ENCODE measurements around the gene MEGF6. TPM values are rescaled to one million over a fixed set of nuclear protein-coding genes. Genes with fewer than 3 reads are reported as not detected.

MEGF6 gene
- total RNA-seq, 1 donor from 2014 or later, result 64.7 TPM

DNA sequence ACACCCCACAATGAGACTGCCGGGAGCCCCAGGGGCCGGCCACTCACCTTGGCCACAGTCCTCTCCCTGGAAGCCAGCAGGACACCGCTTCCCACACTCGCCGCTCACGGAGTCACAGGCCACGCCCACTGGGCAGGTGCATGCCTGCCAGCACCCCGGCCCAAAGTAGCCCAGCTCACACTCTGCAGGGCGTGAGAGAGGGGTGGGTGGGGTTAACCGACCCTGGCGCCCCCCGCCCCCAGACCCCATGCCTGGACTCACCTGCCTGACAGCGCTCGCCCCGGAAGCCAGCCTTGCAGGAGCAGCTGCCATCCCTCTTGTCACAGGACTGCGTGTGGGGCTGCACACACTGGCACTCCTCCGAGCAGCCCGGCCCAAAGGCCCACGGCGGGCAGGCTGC, 106.1 kb downstream of the MEGF6 start:
- TF ChIP-seq, protein P1, sequence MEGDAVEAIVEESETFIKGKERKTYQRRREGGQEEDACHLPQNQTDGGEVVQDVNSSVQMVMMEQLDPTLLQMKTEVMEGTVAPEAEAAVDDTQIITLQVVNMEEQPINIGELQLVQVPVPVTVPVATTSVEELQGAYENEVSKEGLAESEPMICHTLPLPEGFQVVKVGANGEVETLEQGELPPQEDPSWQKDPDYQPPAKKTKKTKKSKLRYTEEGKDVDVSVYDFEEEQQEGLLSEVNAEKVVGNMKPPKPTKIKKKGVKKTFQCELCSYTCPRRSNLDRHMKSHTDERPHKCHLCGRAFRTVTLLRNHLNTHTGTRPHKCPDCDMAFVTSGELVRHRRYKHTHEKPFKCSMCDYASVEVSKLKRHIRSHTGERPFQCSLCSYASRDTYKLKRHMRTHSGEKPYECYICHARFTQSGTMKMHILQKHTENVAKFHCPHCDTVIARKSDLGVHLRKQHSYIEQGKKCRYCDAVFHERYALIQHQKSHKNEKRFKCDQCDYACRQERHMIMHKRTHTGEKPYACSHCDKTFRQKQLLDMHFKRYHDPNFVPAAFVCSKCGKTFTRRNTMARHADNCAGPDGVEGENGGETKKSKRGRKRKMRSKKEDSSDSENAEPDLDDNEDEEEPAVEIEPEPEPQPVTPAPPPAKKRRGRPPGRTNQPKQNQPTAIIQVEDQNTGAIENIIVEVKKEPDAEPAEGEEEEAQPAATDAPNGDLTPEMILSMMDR (IDR thresholded peaks at IDR 0.05; ENCODE audit: partially characterized antibody, unreplicated experiment), result no peak
- H3K27me3 Mint-ChIP-seq (ENCODE audit: unreplicated experiment), result no peaks in the 10 kb centered on the region
- H3K27ac Mint-ChIP-seq (ENCODE audit: unreplicated experiment), result no peak overlapping the region
- no peak for DNase-seq
- H3K36me3 Mint-ChIP-seq (ENCODE audit: unreplicated experiment), result no peaks in the 10 kb centered on the region
- peaks cover 3% of the 10 kb centered on the region for H3K9me3 Mint-ChIP-seq (ENCODE audit: unreplicated experiment)
- H3K4me3 Mint-ChIP-seq (ENCODE audit: unreplicated experiment), result no peak overlapping the region
- H3K4me1 Mint-ChIP-seq (ENCODE audit: low read depth, unreplicated experiment), result no peaks in the 10 kb centered on the region

DNA sequence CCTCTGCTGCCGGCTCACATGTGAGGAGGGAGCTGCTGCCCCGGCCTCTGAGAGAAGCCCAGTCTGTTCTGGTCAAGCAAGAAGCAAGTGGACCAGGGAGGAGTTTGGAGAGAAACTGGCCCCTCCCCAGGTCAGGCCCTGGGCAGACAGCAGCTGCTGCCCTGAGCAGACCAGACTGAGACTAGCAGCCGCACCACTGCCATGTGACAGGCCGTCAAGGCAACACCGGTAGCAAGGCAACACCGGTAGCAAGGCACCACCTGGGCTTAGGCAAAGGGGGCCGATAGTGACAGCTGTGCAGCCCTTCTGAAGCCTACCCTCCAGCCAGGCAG, 106.5 kb downstream of the MEGF6 start:
- Mint-ChIP-seq H3K36me3 (ENCODE audit: unreplicated experiment) (no peaks in the 10 kb centered on the region), H3K27me3 (ENCODE audit: unreplicated experiment) (no peaks in the 10 kb centered on the region), H3K9me3 (ENCODE audit: unreplicated experiment) (peaks cover 3% of the 10 kb centered on the region), H3K4me3 (ENCODE audit: unreplicated experiment) (no peak overlapping the region), H3K4me1 (ENCODE audit: low read depth, unreplicated experiment) (no peaks in the 10 kb centered on the region), H3K27ac (ENCODE audit: unreplicated experiment) (no peak overlapping the region)
- TF ChIP-seq, protein P1 (IDR thresholded peaks at IDR 0.05; ENCODE audit: partially characterized antibody, unreplicated experiment), result no peak
- no peak for DNase-seq

DNA sequence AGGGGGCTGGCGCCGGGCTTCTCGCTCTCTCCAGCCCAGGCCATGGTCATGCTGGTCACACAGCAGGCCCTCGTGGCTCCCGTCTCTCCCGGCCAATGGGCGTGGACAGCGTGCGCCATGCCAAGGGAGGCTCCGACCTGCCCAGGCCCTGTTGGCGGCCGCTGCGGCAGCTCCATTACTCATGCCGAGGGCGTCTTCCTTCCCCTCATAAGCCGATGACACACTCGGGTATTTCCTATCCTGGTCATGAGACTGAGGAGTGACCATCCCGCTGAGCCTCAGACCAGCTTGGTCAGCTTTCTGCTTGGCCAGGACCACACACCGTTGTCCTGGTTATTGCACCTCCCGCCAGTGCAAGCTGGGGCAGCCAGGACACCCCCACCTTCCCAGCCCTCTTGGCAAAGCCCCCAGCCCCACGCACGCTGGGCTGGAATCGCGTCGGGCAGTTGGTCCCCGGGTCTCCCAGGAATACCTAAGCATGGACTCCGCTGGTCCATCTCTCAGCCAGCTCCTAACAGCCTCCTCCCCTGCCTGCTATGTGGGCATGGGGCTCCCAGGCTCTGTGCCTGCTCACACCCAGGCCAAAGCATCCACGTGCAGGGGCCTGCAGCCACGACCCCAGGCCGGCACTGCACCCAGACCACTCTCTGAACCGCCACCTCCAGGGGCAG, 107.0 kb downstream of the MEGF6 start:
- Mint-ChIP-seq H3K4me3 (ENCODE audit: unreplicated experiment) (no peak overlapping the region), H3K36me3 (ENCODE audit: unreplicated experiment) (no peaks in the 10 kb centered on the region), H3K27ac (ENCODE audit: unreplicated experiment) (no peak overlapping the region), H3K4me1 (ENCODE audit: low read depth, unreplicated experiment) (no peaks in the 10 kb centered on the region), H3K9me3 (ENCODE audit: unreplicated experiment) (peaks cover 3% of the 10 kb centered on the region), H3K27me3 (ENCODE audit: unreplicated experiment) (no peaks in the 10 kb centered on the region)
- TF ChIP-seq, protein P1 (IDR thresholded peaks at IDR 0.05; ENCODE audit: partially characterized antibody, unreplicated experiment), result no peak
- no peak for DNase-seq

DNA sequence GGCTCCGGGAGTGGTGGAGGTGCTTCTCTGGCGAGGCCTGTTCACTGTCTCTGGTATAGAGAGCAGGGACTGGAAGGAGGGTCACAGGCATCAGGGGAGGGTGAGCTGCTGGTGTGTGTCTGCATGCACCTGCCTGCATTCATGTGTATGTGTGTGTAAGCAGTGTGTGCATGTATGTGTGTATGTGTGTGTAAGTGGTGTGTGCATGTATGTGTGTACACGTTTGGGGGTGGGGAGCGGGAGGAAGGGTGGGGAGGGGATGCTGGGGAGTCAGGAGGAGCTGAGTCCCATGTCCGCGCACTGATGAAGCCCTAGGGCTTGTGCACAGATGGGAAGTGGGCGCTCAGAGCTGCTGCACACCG, 107.8 kb downstream of the MEGF6 start:
- TF ChIP-seq, protein P1 (IDR thresholded peaks at IDR 0.05; ENCODE audit: partially characterized antibody, unreplicated experiment), result no peak
- H3K4me3 Mint-ChIP-seq (ENCODE audit: unreplicated experiment), result no peak overlapping the region
- H3K27me3 Mint-ChIP-seq (ENCODE audit: unreplicated experiment), result no peaks in the 10 kb centered on the region
- H3K9me3 Mint-ChIP-seq (ENCODE audit: unreplicated experiment), result peaks cover 3% of the 10 kb centered on the region
- no peaks in the 10 kb centered on the region for H3K36me3 Mint-ChIP-seq (ENCODE audit: unreplicated experiment)
- no peaks in the 10 kb centered on the region for H3K4me1 Mint-ChIP-seq (ENCODE audit: low read depth, unreplicated experiment)
- DNase-seq, result no peak
- no peak overlapping the region for H3K27ac Mint-ChIP-seq (ENCODE audit: unreplicated experiment)

DNA sequence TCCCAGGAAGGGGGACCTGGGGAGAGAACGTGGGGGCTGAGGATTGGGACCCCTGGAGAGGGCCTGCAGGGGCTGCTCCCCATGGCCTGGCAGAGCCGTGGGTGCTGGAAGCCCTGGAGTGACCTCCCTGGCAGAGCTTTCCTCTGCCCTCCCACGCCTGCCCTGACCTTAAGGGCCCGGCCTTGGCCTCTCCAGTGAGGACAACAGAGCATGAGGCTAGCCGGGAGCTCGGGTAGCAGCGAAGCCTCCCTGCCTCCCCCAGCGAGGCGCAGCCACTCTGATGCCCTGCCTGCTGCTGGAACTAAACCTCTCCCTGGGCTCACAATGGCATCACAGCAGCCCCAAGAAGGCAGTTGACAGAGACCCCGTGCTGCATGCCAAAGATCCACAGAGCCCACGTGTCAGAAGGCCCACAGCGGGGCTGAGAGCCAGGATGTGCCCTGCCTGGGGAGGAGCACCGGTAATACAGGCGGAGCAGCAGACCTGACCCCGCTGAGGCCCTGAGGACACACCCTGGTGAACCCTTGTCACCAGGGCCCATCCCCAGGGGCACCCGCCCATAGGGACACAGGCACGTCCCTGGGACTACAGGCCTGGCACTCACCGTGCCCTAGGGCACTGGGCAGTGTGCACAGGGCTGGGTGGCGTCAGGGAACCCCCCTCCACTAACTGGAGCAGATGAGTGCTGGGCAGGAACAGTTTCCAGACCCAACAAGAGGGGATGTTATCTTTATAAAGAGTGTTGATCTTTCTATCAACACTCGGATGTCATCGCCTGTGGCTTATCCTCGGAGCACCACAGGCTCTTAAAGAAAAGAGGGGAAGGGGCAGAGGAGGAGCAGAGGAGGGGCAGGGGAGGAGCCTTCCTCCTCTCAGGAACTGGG, 108.4 kb downstream of the MEGF6 start:
- no peaks in the 10 kb centered on the region for H3K36me3 Mint-ChIP-seq (ENCODE audit: unreplicated experiment)
- H3K4me3 Mint-ChIP-seq (ENCODE audit: unreplicated experiment), result no peak overlapping the region
- TF ChIP-seq, protein P1 (IDR thresholded peaks at IDR 0.05; ENCODE audit: partially characterized antibody, unreplicated experiment), result no peak
- H3K27me3 Mint-ChIP-seq (ENCODE audit: unreplicated experiment), result no peaks in the 10 kb centered on the region
- H3K4me1 Mint-ChIP-seq (ENCODE audit: low read depth, unreplicated experiment), result no peaks in the 10 kb centered on the region
- peaks cover 3% of the 10 kb centered on the region for H3K9me3 Mint-ChIP-seq (ENCODE audit: unreplicated experiment)
- H3K27ac Mint-ChIP-seq (ENCODE audit: unreplicated experiment), result no peak overlapping the region
- DNase-seq, result no peak
